Panc1 (cell line): ENCODE data around the gene TUBB1.

Source experiments
- POLR2AphosphoS5 ChIP-seq: IDR thresholded peaks from 2 replicates; pipeline ENCODE4 v1.6.1; 2012; ENCODE audit warnings: mild to moderate bottlenecking, low read depth, low read length, moderate library complexity
- TF ChIP-seq, protein P1 (sequence below): fragments of 450-650 bp; IDR thresholded peaks from 2 replicates; pipeline ENCODE4 v1.5.1; 2017; ENCODE audit warnings: mild to moderate bottlenecking

DNA sequence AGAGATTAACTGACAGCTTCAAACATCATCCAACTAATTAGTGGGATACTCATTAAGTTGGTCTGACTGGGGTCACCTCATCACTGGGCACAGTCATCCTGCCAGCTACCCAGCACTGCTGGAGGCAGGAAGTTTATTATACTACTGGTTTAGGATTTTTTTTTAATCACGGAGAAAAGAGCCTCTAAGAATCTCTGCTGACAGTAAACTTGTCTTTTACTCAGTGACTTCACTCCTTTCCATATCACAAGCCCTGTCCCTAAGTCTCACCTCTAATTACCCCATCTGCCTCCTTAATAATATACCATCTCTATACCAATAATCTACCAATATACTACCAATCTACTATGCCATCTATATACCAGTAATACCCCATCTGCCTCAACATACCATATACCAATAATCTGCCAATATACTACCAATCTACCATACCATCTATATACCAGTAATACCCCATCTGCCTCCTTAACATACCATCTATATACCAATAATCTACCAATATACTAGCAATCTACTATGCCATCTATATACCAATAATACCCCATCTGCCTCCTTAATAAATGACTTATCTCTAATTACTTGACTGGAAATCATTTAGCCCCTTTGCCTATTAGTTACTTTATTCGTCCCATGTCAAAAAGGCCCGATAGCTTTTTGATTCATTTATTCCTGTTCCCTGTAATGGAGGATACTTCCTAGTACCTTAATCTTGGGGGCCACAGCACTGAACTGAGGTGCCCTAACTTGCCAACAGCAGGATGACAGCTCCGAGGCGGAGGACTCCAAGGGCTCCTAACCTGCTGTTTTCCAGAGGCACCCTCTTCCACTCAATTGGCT lies 7.9 kb downstream of the TUBB1 start:
- TF ChIP-seq, protein P1, sequence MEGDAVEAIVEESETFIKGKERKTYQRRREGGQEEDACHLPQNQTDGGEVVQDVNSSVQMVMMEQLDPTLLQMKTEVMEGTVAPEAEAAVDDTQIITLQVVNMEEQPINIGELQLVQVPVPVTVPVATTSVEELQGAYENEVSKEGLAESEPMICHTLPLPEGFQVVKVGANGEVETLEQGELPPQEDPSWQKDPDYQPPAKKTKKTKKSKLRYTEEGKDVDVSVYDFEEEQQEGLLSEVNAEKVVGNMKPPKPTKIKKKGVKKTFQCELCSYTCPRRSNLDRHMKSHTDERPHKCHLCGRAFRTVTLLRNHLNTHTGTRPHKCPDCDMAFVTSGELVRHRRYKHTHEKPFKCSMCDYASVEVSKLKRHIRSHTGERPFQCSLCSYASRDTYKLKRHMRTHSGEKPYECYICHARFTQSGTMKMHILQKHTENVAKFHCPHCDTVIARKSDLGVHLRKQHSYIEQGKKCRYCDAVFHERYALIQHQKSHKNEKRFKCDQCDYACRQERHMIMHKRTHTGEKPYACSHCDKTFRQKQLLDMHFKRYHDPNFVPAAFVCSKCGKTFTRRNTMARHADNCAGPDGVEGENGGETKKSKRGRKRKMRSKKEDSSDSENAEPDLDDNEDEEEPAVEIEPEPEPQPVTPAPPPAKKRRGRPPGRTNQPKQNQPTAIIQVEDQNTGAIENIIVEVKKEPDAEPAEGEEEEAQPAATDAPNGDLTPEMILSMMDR = no peak
- no peak for TF ChIP-seq POLR2AphosphoS5
